H1 (cell line): Measurements from ENCODE around the gene SLC35A2. TPM values are rescaled to one million over a fixed set of nuclear protein-coding genes. Genes with fewer than 3 reads are reported as not detected.

Source experiments
- CTCF ChIA-PET: fragments of 300-600 bp; sonication (Branson Sonifier 250); formaldehyde crosslinking; loops from one replicate; lab custom pipeline; 2021; ENCODE audit not compliant: partially characterized antibody; lab: Charles Lee
- POLR2A ChIA-PET: fragments of 300-600 bp; sonication (Branson Sonifier 250); formaldehyde crosslinking; loops from one replicate; lab custom pipeline; 2021; ENCODE audit warnings: inconsistent platforms; ENCODE audit not compliant: partially characterized antibody; lab: Charles Lee
- DNase-seq, 2 experiments: peaks; one replicate each; pipeline versions ENCODE4 v3.0.0 to v3.0.0-alpha.2; 2010 to 2022; ENCODE audit warnings: low spot score in 2 of 2, low read depth in 1 of 2, mixed read lengths in 1 of 2
- FAIRE-seq: peaks from 2 replicates; lab custom pipeline; 2011; peaks lifted over from hg19 to GRCh38; lab: Jason Lieb, UNC
- H2AFZ ChIP-seq: 2 replicates; pipeline ENCODE4 v1.8.1; 2012; ENCODE audit warnings: low read length, inconsistent platforms
- H2AK5ac ChIP-seq: 2 replicates; pipeline ENCODE4 v1.6.1; 2013; ENCODE audit warnings: low read depth, low read length
- H2BK120ac ChIP-seq: replicated peaks from 2 replicates; pipeline ENCODE3; 2013; ENCODE audit warnings: low read depth, low read length, inconsistent platforms
- H2BK12ac ChIP-seq: 2 replicates; pipeline ENCODE4 v1.6.1; 2013; ENCODE audit warnings: low read depth, low read length
- H2BK15ac ChIP-seq: 2 replicates; pipeline ENCODE4 v1.6.1; 2013; ENCODE audit warnings: low read length
- H2BK20ac ChIP-seq: 2 replicates; pipeline ENCODE4 v1.6.1; 2013; ENCODE audit warnings: low read length
- H2BK5ac ChIP-seq: 2 replicates; pipeline ENCODE4 v1.6.1; 2013; ENCODE audit warnings: low read depth, low read length
- H3K14ac ChIP-seq: 2 replicates; pipeline ENCODE4 v1.6.1; 2013; ENCODE audit warnings: inconsistent platforms; ENCODE audit not compliant: insufficient read length
- H3K18ac ChIP-seq: 2 replicates; pipeline ENCODE4 v1.6.1; 2013; ENCODE audit warnings: low read length; ENCODE audit errors: extremely low read depth
- H3K23ac ChIP-seq: 2 replicates; pipeline ENCODE4 v1.6.1; 2013; ENCODE audit warnings: inconsistent platforms; ENCODE audit not compliant: insufficient read length
- H3K23me2 ChIP-seq: 2 replicates; pipeline ENCODE4 v1.6.1; 2013; ENCODE audit warnings: low read depth, low read length
- H3K27ac ChIP-seq: 2 replicates; pipeline ENCODE4 v1.6.1; 2011; ENCODE audit warnings: low read depth, low read length, inconsistent platforms
- H3K27me3 ChIP-seq, 4 experiments: replicated peaks in 1 of 4; 1 replicate in 1 of 4; 2 replicates in 3 of 4; pipeline versions ENCODE4 v1.6.1 to v1.8.1; 2011 to 2013; ENCODE audit warnings: low read length in 3 of 4, mild to moderate bottlenecking in 3 of 4, inconsistent platforms in 2 of 4, mixed read lengths in 2 of 4, moderate library complexity in 1 of 4; ENCODE audit not compliant: control insufficient read depth in 3 of 4, insufficient read depth in 3 of 4; ENCODE audit errors: extremely low read depth in 1 of 4
- H3K36me3 ChIP-seq, 4 experiments: 2 replicates each; pipeline versions ENCODE4 v1.6.1 to v1.8.1; 2011 to 2013; ENCODE audit warnings: mild to moderate bottlenecking in 4 of 4, low read length in 3 of 4, moderate library complexity in 2 of 4, control low read depth in 1 of 4, inconsistent platforms in 1 of 4; ENCODE audit not compliant: insufficient read depth in 4 of 4, control insufficient read depth in 2 of 4
- H3K4ac ChIP-seq: replicated peaks from 2 replicates; pipeline ENCODE3; 2013; ENCODE audit warnings: low read length, low read depth, mixed read lengths, inconsistent platforms; ENCODE audit not compliant: insufficient read length
- H3K4me1 ChIP-seq, 4 experiments: replicated peaks in 1 of 4; 1 replicate in 1 of 4; 2 replicates in 3 of 4; pipeline versions ENCODE4 v1.6.1 to v1.8.1; 2011 to 2013; ENCODE audit warnings: low read length in 3 of 4, inconsistent platforms in 2 of 4, mixed read lengths in 1 of 4; ENCODE audit not compliant: insufficient read depth in 4 of 4, control insufficient read depth in 3 of 4
- H3K4me2 ChIP-seq, 2 experiments: 2 replicates each; pipeline versions ENCODE4 v1.6.1 to v1.8.1; 2011 to 2013; ENCODE audit warnings: low read depth in 2 of 2, low read length in 2 of 2, control low read depth in 1 of 2, inconsistent platforms in 1 of 2, mild to moderate bottlenecking in 1 of 2; ENCODE audit not compliant: insufficient read depth in 1 of 2
- H3K4me3 ChIP-seq, 4 experiments: fragments of 200-600, 300-600 bp in 1 of 4; sonication (generic), shearing (Covaris generic), sonication (Bioruptor Twin) in 1 of 4; 2 replicates each; pipeline versions ENCODE4 v1.5.1 to v1.8.1; 2011 to 2016; ENCODE audit warnings: low read length in 4 of 4, low read depth in 3 of 4, control low read depth in 2 of 4, inconsistent platforms in 2 of 4, mild to moderate bottlenecking in 2 of 4, mixed read lengths in 1 of 4, moderate library complexity in 1 of 4; ENCODE audit not compliant: insufficient read depth in 2 of 4; ENCODE audit errors: extremely low read depth in 1 of 4
- H3K56ac ChIP-seq: replicated peaks from 2 replicates; pipeline ENCODE3; 2013; ENCODE audit warnings: low read depth, mild to moderate bottlenecking, mixed read lengths, low read length, inconsistent platforms; ENCODE audit not compliant: insufficient read length
- H3K79me1 ChIP-seq: 2 replicates; pipeline ENCODE4 v1.6.1; 2013; ENCODE audit warnings: low read depth, low read length, control low read depth
- H3K79me2 ChIP-seq, 2 experiments: 2 replicates each; pipeline versions ENCODE4 v1.6.1 to v1.8.1; 2012 to 2013; ENCODE audit warnings: low read length in 2 of 2, mild to moderate bottlenecking in 2 of 2, inconsistent platforms in 1 of 2; ENCODE audit not compliant: insufficient read depth in 2 of 2, control insufficient read depth in 1 of 2
- H3K9ac ChIP-seq, 4 experiments: replicated peaks in 1 of 4; 1 replicate in 1 of 4; 2 replicates in 3 of 4; pipeline versions ENCODE4 v1.6.1 to v1.8.1; 2011 to 2013; ENCODE audit warnings: low read depth in 3 of 4, low read length in 3 of 4, control low read depth in 2 of 4, mild to moderate bottlenecking in 2 of 4, moderate library complexity in 2 of 4, inconsistent platforms in 1 of 4; ENCODE audit errors: extremely low read depth in 1 of 4
- H3K9me3 ChIP-seq, 2 experiments: 2 replicates each; pipeline versions ENCODE4 v1.6.1 to v1.8.1; 2012 to 2013; ENCODE audit warnings: mild to moderate bottlenecking in 2 of 2, moderate library complexity in 2 of 2, control low read depth in 1 of 2, inconsistent platforms in 1 of 2, low read depth in 1 of 2, low read length in 1 of 2, mixed read lengths in 1 of 2; ENCODE audit not compliant: insufficient read depth in 2 of 2
- H4K20me1 ChIP-seq, 2 experiments: replicated peaks in 1 of 2; 2 replicates each; pipeline versions ENCODE3 to v1.8.1; 2011 to 2013; ENCODE audit warnings: inconsistent platforms in 2 of 2, low read length in 2 of 2, mild to moderate bottlenecking in 1 of 2; ENCODE audit not compliant: insufficient read depth in 2 of 2, control insufficient read depth in 1 of 2
- H4K5ac ChIP-seq: 2 replicates; pipeline ENCODE4 v1.6.1; 2013; ENCODE audit warnings: low read length, low read depth, mixed read lengths, inconsistent platforms; ENCODE audit not compliant: insufficient read length
- H4K8ac ChIP-seq: 2 replicates; pipeline ENCODE4 v1.8.0; 2013; ENCODE audit warnings: mild to moderate bottlenecking, moderate library complexity, low read length, inconsistent platforms; ENCODE audit not compliant: insufficient read depth; ENCODE audit errors: extremely low read depth
- H4K91ac ChIP-seq: replicated peaks from 2 replicates; pipeline ENCODE3; 2013; ENCODE audit warnings: low read length, mixed read lengths, inconsistent platforms; ENCODE audit not compliant: insufficient read length
- EZH2 ChIP-seq: fragments of 200-600 bp; sonication (generic); IDR thresholded peaks from 2 replicates; pipeline ENCODE4 v1.7.1; 2012; ENCODE audit warnings: low read depth, mild to moderate bottlenecking, moderate library complexity, low read length, inconsistent platforms; ENCODE audit not compliant: severe bottlenecking
- GTF2F1 ChIP-seq: IDR thresholded peaks from 2 replicates; pipeline ENCODE4 v1.6.1; 2012; ENCODE audit warnings: low read depth, low read length, improper control_type of control experiment, borderline replicate concordance
- JUND ChIP-seq: IDR thresholded peaks from 2 replicates; pipeline ENCODE4 v1.6.1; 2011; ENCODE audit warnings: mild to moderate bottlenecking, improper control_type of control experiment, low read length
- NANOG ChIP-seq: IDR thresholded peaks from 2 replicates; pipeline ENCODE4 v1.6.1; 2011; ENCODE audit warnings: low read length, low read depth, mild to moderate bottlenecking, inconsistent platforms; ENCODE audit not compliant: insufficient read depth, poor library complexity, severe bottlenecking
- RAD21 ChIP-seq, 2 experiments: IDR thresholded peaks in 1 of 2; conservative IDR thresholded peaks in 1 of 2; 2 replicates each; pipeline ENCODE4 v1.6.1; 2011; ENCODE audit warnings: low read depth in 2 of 2, low read length in 2 of 2, improper control_type of control experiment in 1 of 2, inconsistent platforms in 1 of 2, mild to moderate bottlenecking in 1 of 2, moderate library complexity in 1 of 2
- SAP30 ChIP-seq: fragments of 300-600 bp; sonication (generic); IDR thresholded peaks from 2 replicates; pipeline ENCODE4 v1.7.1; 2012; ENCODE audit warnings: low read length, moderate library complexity, mild to moderate bottlenecking, inconsistent platforms; ENCODE audit not compliant: insufficient read depth, insufficient replicate concordance
- WGBS, 2 experiments: shearing (Covaris generic) in 1 of 2; methylation state at CpG; one replicate each; pipeline versions ENCODE4 v1.1.6 to v1.1.7; 2013 to 2015; ENCODE audit warnings: low lambda C conversion rate in 2 of 2, mixed read lengths in 2 of 2, inconsistent platforms in 1 of 2, low coverage in 1 of 2, missing lambda C conversion rate in 1 of 2; ENCODE audit not compliant: insufficient replicate concordance in 2 of 2, insufficient coverage in 1 of 2, insufficient read length in 1 of 2; ENCODE audit errors: extremely low coverage in 1 of 2, missing lambda C conversion rate in 1 of 2; 5-methylcytosine and 5-hydroxymethylcytosine counted together
- polyA plus RNA-seq, 7 experiments: library from polyadenylated mRNA; depleted of rRNA in 3 of 7; stranded (reverse) in 5 of 7; unstranded in 2 of 7; fragments of >200 nt in 5 of 7; fragments of 200-250 nt in 2 of 7; gene quantifications; 1 replicate in 5 of 7; 2 replicates in 1 of 7; 4 replicates in 1 of 7; pipeline versions ENCODE4 v1.2.1 to v1.2.3, GENCODE V29; 2011 to 2013; ENCODE audit warnings: missing spikeins in 2 of 7, mixed read lengths in 2 of 7
- total RNA-seq: library from RNA; stranded (reverse); fragmentation: NEBNext Ultra II Directional; extraction: Animal tissue kit (Norgen Biotek cat#: 25700); gene quantifications from 2 replicates; pipeline ENCODE4 v1.2.1, GENCODE V29; 2021
- TF ChIP-seq, protein P1 (sequence below), 3 experiments: IDR thresholded peaks; 1 replicate in 2 of 3; 2 replicates in 1 of 3; pipeline versions ENCODE4 v1.5.1 to v1.6.1; 2011; ENCODE audit warnings: low read length in 3 of 3, mild to moderate bottlenecking in 3 of 3, inconsistent platforms in 2 of 3, low read depth in 1 of 3, moderate library complexity in 1 of 3; ENCODE audit not compliant: insufficient read depth in 1 of 3; ENCODE audit errors: control extremely low read depth in 1 of 3
- TF ChIP-seq, protein P2 (sequence below): IDR thresholded peaks from 2 replicates; pipeline ENCODE4 v1.6.1; 2011; ENCODE audit warnings: low read length, improper control_type of control experiment

Gene SLC35A2
- total and polyA plus RNA-seq, 2 of the 8 experiments (the other 6 are each of a cell fraction or from before 2014, with no cell fraction given): 21.4 to 48.3 TPM

DNA sequence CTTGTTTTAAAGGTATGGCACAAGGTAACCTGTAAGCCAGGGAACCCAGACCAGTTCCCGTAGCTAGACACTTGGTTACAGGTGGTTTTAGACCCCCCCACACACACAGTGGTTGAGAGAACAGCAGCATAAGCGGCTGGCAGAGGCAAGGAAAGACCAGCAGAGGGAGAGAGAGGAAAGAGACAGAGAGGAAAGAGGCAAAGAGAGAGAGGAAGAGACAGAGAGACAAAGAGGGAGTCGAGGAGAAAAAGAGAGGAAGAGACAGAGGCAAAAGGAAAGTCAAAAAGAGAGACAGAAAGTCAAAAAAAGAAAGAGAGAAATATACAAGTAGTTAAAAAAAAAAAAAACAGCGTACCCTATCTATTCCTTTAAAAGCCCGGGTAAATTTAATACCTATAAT, 56.5 kb downstream of the SLC35A2 start:
- Histone ChIP-seq H4K20me1 (no peaks in the 10 kb centered on the region), H2BK120ac (no peak overlapping the region), H4K8ac (no peak overlapping the region), H3K4me1 (no peaks in the 10 kb centered on the region), H3K9me3 (no peaks in the 10 kb centered on the region), H4K5ac (no peak overlapping the region), H3K23me2 (no peaks in the 10 kb centered on the region), H3K9ac (no peak overlapping the region), H2BK12ac (no peak overlapping the region), H2BK5ac (no peak overlapping the region), H4K91ac (no peak overlapping the region), H3K36me3 (no peaks in the 10 kb centered on the region), H3K56ac (no peak overlapping the region), H3K79me1 (no peaks in the 10 kb centered on the region), H3K27ac (no peak overlapping the region), H3K23ac (no peak overlapping the region), H3K14ac (no peak overlapping the region), H3K4ac (no peak overlapping the region), H3K18ac (no peak overlapping the region), H3K4me3 (no peak overlapping the region), H3K27me3 (no peaks in the 10 kb centered on the region), H3K79me2 (no peaks in the 10 kb centered on the region), H2AFZ (no peak overlapping the region), H2BK15ac (no peak overlapping the region), H2BK20ac (no peak overlapping the region), H3K4me2 (no peak overlapping the region), H2AK5ac (no peak overlapping the region)
- FAIRE-seq (peak; percentile 42), DNase-seq (no peak)
- TF ChIP-seq, protein P1, sequence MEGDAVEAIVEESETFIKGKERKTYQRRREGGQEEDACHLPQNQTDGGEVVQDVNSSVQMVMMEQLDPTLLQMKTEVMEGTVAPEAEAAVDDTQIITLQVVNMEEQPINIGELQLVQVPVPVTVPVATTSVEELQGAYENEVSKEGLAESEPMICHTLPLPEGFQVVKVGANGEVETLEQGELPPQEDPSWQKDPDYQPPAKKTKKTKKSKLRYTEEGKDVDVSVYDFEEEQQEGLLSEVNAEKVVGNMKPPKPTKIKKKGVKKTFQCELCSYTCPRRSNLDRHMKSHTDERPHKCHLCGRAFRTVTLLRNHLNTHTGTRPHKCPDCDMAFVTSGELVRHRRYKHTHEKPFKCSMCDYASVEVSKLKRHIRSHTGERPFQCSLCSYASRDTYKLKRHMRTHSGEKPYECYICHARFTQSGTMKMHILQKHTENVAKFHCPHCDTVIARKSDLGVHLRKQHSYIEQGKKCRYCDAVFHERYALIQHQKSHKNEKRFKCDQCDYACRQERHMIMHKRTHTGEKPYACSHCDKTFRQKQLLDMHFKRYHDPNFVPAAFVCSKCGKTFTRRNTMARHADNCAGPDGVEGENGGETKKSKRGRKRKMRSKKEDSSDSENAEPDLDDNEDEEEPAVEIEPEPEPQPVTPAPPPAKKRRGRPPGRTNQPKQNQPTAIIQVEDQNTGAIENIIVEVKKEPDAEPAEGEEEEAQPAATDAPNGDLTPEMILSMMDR (IDR thresholded peaks at IDR 0.05; ENCODE audit: control extremely low read depth in 1 of 3, insufficient read depth in 1 of 3, low read depth in 1 of 3, low read length in 3 of 3): peak in 2 of 3 experiments; percentile 28 to 38; a peak in 3 of 4 replicates
- no peak for TF ChIP-seq SAP30
- TF ChIP-seq RAD21 (IDR thresholded peaks at IDR 0.05 in 1 of 2, conservative IDR thresholded peaks at IDR 0.05 in 1 of 2; ENCODE audit: low read depth in 2 of 2, low read length in 2 of 2): peak; percentile 34 to 52
- TF ChIP-seq, protein P2, sequence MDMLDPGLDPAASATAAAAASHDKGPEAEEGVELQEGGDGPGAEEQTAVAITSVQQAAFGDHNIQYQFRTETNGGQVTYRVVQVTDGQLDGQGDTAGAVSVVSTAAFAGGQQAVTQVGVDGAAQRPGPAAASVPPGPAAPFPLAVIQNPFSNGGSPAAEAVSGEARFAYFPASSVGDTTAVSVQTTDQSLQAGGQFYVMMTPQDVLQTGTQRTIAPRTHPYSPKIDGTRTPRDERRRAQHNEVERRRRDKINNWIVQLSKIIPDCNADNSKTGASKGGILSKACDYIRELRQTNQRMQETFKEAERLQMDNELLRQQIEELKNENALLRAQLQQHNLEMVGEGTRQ: no peak
- TF ChIP-seq NANOG: no peak
- TF ChIP-seq JUND: no peak
- TF ChIP-seq EZH2: no peak
- no peak for TF ChIP-seq GTF2F1
- CTCF ChIA-PET: interaction anchor here (0.6 kb wide), 1 partner anchor 29 kb away, joined by 3 read pairs; no protein-coding TSS in a partner anchor
- whole genome bisulfite sequencing, 2 experiments: 78% methylated on average over 5 of the region's 5 CpGs; no CpG with 5 or more reads in 1 of the 2 experiments
- POLR2A ChIA-PET: no interaction called here
